Hair follicle dermal papilla cell (primary cell): ENCODE results near the gene CCP110. TPM values are rescaled to one million over a fixed set of nuclear protein-coding genes. Genes with fewer than 3 reads are reported as not detected.

Source experiments
- total RNA-seq: library from RNA; depleted of rRNA; stranded (reverse); fragments of >200 nt; gene quantifications from 2 replicates; pipeline ENCODE4 v1.2.3, GENCODE V29; 2012

The CCP110 gene
- 7.3 and 8.9 TPM in 2 replicates for total RNA-seq

GRCh38 chr16:19523559-19524355 is at the start of gene CCP110:
Gene CCP110 (plus strand): TSS chr16:19523942. CDS start chr16:19527882, 3,940 bp downstream.

GRCh38 chr16:19521471-19522396 is 2.0 kb upstream of the CCP110 start, which contains the start of gene GDE1:
Gene GDE1 (minus strand): TSS chr16:19522098. CDS start chr16:19521964, 134 bp downstream.

GRCh38 chr16:19555186-19555937 is 31.6 kb downstream of the CCP110 start, which contains the start of gene VPS35L:
Gene VPS35L (plus strand): TSS chr16:19555703. CDS start chr16:19555730, 27 bp downstream.

Other genes starting within 250 kb of the CCP110 start
- gene CLEC19A, start 238.2 kb upstream of the CCP110 start, total RNA-seq = not detected in 2 replicates
- not detected in 2 replicates for gene TMC5, start 106.1 kb upstream of the CCP110 start, total RNA-seq
- gene GDE1, start 1.8 kb upstream of the CCP110 start, total RNA-seq = 62.8 and 63.1 TPM in 2 replicates
- 50.8 and 53.7 TPM in 2 replicates for gene VPS35L, start 31.8 kb downstream of the CCP110 start, total RNA-seq
- 8.1 and 8.5 TPM in 2 replicates for gene KNOP1, start 194.3 kb downstream of the CCP110 start, total RNA-seq
- 6.0 and 7.0 TPM in 2 replicates for gene IQCK, start 194.3 kb downstream of the CCP110 start, total RNA-seq